Heart right ventricle (tissue), 16 donors: ENCODE results near the gene SERPINA5. TPM values are rescaled to one million over a fixed set of nuclear protein-coding genes. Genes with fewer than 3 reads are reported as not detected.
A peak's percentile ranks its signal among the peaks of the same experiment; 100 is the strongest.

Source experiments
- ATAC-seq, 8 donors: fragments of 200-7000 bp; cut with Tn5 transposase; one replicate each; pipeline ENCODE4 v1.9.1; 2020; ENCODE audit warnings: mild to moderate bottlenecking in 8 of 8, moderate library complexity in 8 of 8, moderate number of reproducible peaks in 1 of 8
- DNase-seq, 2 donors: peaks; one replicate each; pipeline ENCODE4 v3.0.0-alpha.2; 2020
- H3K27ac ChIP-seq, 10 donors: fragments of 200-600 bp; sonication (generic) in 2 of 10; one replicate each; pipeline versions ENCODE4 v1.5.0 to v1.8.0; 2020 to 2022; ENCODE audit warnings: mild to moderate bottlenecking in 3 of 10
- H3K27me3 ChIP-seq, 7 donors: fragments of 200-600 bp; one replicate each; pipeline ENCODE4 v1.8.0; 2021 to 2022; ENCODE audit warnings: mild to moderate bottlenecking in 2 of 7
- H3K36me3 ChIP-seq, 9 donors: fragments of 200-600 bp; sonication (generic) in 1 of 9; one replicate each; pipeline versions ENCODE4 v1.5.0 to v1.8.0; 2020 to 2022; ENCODE audit warnings: mild to moderate bottlenecking in 2 of 9
- H3K4me1 ChIP-seq, 9 donors: fragments of 200-600 bp; sonication (generic) in 1 of 9; one replicate each; pipeline versions ENCODE4 v1.5.0 to v1.8.0; 2020 to 2022; ENCODE audit warnings: mild to moderate bottlenecking in 4 of 9
- H3K4me3 ChIP-seq, 10 donors: fragments of 200-600 bp; sonication (generic) in 2 of 10; one replicate each; pipeline versions ENCODE4 v1.5.0 to v1.8.0; 2020 to 2022; ENCODE audit warnings: mild to moderate bottlenecking in 7 of 10, moderate library complexity in 2 of 10
- H3K9me3 ChIP-seq, 11 donors: fragments of 200-600 bp in 10 of 11; sonication (generic) in 2 of 11; one replicate each; pipeline versions ENCODE4 v1.5.0 to v1.8.0; 2013 to 2022; ENCODE audit warnings: mild to moderate bottlenecking in 2 of 11, control low read depth in 1 of 11, moderate library complexity in 1 of 11
- CTCF ChIP-seq, 9 donors: fragments of 200-600 bp; sonication (generic) in 2 of 9; IDR thresholded peaks; one replicate each; pipeline versions ENCODE4 v1.5.0 to v1.8.0; 2021 to 2022; ENCODE audit warnings: antibody characterized with exemption in 9 of 9, mild to moderate bottlenecking in 5 of 9, moderate library complexity in 1 of 9
- WGBS, 2 donors: extraction: QIAGEN DNeasy Blood & Tissue Kit; methylation state at CpG; one replicate each; pipeline ENCODE4 v1.1.7; 2013; ENCODE audit warnings: inconsistent platforms in 1 of 2; 5-methylcytosine and 5-hydroxymethylcytosine counted together
- intact Hi-C, 10 donors: fragments of 100-400 bp; cut with DNase I; formaldehyde crosslinking; loops; one replicate each; pipeline versions ENCODE4 v1.11.1 to v1.14.2; 2022
- polyA plus RNA-seq, 2 donors: library from polyadenylated mRNA; stranded (reverse); fragments of 200-250 nt; gene quantifications; one replicate each; pipeline ENCODE4 v1.2.3, GENCODE V29; 2013
- total RNA-seq, 10 donors: library from RNA; stranded (reverse); fragmentation: NEBNext Ultra II Directional in 3 of 10; extraction: Animal tissue kit (Norgen Biotek cat#: 25700) in 3 of 10; gene quantifications; one replicate each; pipeline versions ENCODE4 v1.2.1 to v1.2.4, GENCODE V29; 2021 to 2023
- donor health status: Arrhythmogenic right ventricular cardiomyopathy.
- donor health status: ischemic (EF 13 %, LVEDD 7.1; RV severe dilation, severe dysfunction).
- donor health status: healthy with polysubstance abuse.
- donor health status: DM: no; HTN: yes; CAD: no.
- donor health status: DM: no; HTN: no; CAD: no.
- donor health status: ischemic (EF 25% LVEDD 6.9; RV normal size, moderate dysfunction).
- donor health status: ischemic (EF 25% LVEDD 5.7; RV mildly dilated, moderate dysfunction).
- donor health status: healthy.
- donor health status: DM: yes; HTN: yes; CAD: no.
- donor health status: Ischemic cardiomyopathy.
- donor health status: ischemic (EF 35%, LVEDD 5.7; RV mildly dilated, moderate dysfunction).
- donor health status: nonischemic (EF 11% LVEDD 7.7; RV severe dilation, severe dysfunction).
- donor health status: DM: yes; HTN: yes; CAD: no.
- donor health status: PGD.
- donor health status: ischemic (EF 29% LVEDD 5.4; RV normal size, mild dysfunction).
- donor health status: nonischemic (EF 23%, LVEDD 6.1; RV moderate dilation, normal function).

SERPINA5 gene
- total and polyA plus RNA-seq, 12 donors = 0.28 to 4.9 (median 1.4) TPM

GRCh38 chr14:94538070-94538740 lies 43.0 kb upstream of the SERPINA5 start:
- H3K27me3 ChIP-seq = peaks cover 0 to 36% (median 19%) of the 10 kb centered on the region in 7 donors
- peaks cover 0 to 3% (median 0%) of the 10 kb centered on the region in 11 donors for H3K9me3 ChIP-seq
- H3K4me1 ChIP-seq = peaks cover 0 to 11% (median 4%) of the 10 kb centered on the region in 9 donors
- no peak for TF ChIP-seq CTCF (IDR thresholded peaks at IDR 0.05)
- H3K36me3 ChIP-seq = no peaks in the 10 kb centered on the region
- 72 to 85% methylated on average over 6 of the region's 6 CpGs for WGBS, 2 donors
- no peak overlapping the region for H3K4me3 ChIP-seq
- ATAC-seq (no peak), DNase-seq (no peak)
- H3K27ac ChIP-seq = no peak overlapping the region
- intact Hi-C loops = no loop called here

- Histone ChIP-seq H3K27ac (no peak overlapping the region), H3K9me3 (no peaks in the 10 kb centered on the region), H3K4me3 (no peak overlapping the region), H3K27me3 (peaks cover 0 to 31% (median 19%) of the 10 kb centered on the region in 7 donors), H3K36me3 (no peaks in the 10 kb centered on the region), H3K4me1 (peaks cover 0 to 11% (median 4%) of the 10 kb centered on the region in 9 donors)
- ATAC-seq = no peak
- TF ChIP-seq CTCF (IDR thresholded peaks at IDR 0.05) = no peak
- intact Hi-C loops = no loop called here
- 77 to 86% methylated on average over 7 of the region's 7 CpGs for WGBS, 2 donors
- no peak for DNase-seq
These were observed 42.0 kb upstream of the SERPINA5 start for GRCh38 chr14:94539181-94539580.

- peaks cover 0 to 11% (median 4%) of the 10 kb centered on the region in 9 donors for H3K4me1 ChIP-seq
- H3K27ac ChIP-seq = no peak overlapping the region
- peaks cover 0 to 32% (median 16%) of the 10 kb centered on the region in 7 donors for H3K27me3 ChIP-seq
- intact Hi-C loops = loop anchor here in 1 of 10 donors (10.0 kb wide), 1 partner anchor 105 kb away; no protein-coding TSS in a partner anchor
- 16 to 23% methylated on average over 13 of the region's 13 CpGs for WGBS, 2 donors
- H3K9me3 ChIP-seq = no peaks in the 10 kb centered on the region
- no peak for DNase-seq
- H3K4me3 ChIP-seq = no peak overlapping the region
- ATAC-seq = peak in 4 of 8 donors; percentile 37 to 80 (median 49)
- no peaks in the 10 kb centered on the region for H3K36me3 ChIP-seq
- TF ChIP-seq CTCF (IDR thresholded peaks at IDR 0.05) = no peak
These were observed 41.0 kb upstream of the SERPINA5 start for GRCh38 chr14:94540031-94540794.

GRCh38 chr14:94541234-94541975 lies 39.8 kb upstream of the SERPINA5 start:
- Histone ChIP-seq H3K9me3 (peaks cover 0 to 5% (median 0%) of the 10 kb centered on the region in 11 donors), H3K27me3 (peaks cover 0 to 40% (median 18%) of the 10 kb centered on the region in 7 donors), H3K36me3 (no peaks in the 10 kb centered on the region), H3K27ac (no peak overlapping the region), H3K4me3 (no peak overlapping the region), H3K4me1 (peaks cover 0 to 11% (median 4%) of the 10 kb centered on the region in 9 donors)
- intact Hi-C loops = loop anchor here in 1 of 10 donors (10.0 kb wide), 1 partner anchor 107 kb away; no protein-coding TSS in a partner anchor
- DNase-seq (no peak), ATAC-seq (no peak)
- no peak for TF ChIP-seq CTCF (IDR thresholded peaks at IDR 0.05)
- WGBS, 2 donors = 68% methylated on average over 9 of the region's 9 CpGs
